Prostate gland (tissue), 2 donors: ENCODE data around the gene TMEM214. TPM values are rescaled to one million over a fixed set of nuclear protein-coding genes. Genes with fewer than 3 reads are reported as not detected.

Experiments used
- DNase-seq: peaks from one replicate; pipeline ENCODE4 v3.0.0-alpha.2; 2019; ENCODE audit warnings: low spot score
- H3K27ac ChIP-seq, 2 donors: fragments of 200-600 bp; sonication (generic); 2 replicates each; pipeline ENCODE4 v1.5.1; 2017 to 2019
- H3K27me3 ChIP-seq: fragments of 200-600 bp; sonication (generic); replicated peaks from 2 replicates; pipeline ENCODE4 v1.5.1; 2019; ENCODE audit not compliant: insufficient read depth
- H3K36me3 ChIP-seq, 2 donors: fragments of 200-600 bp; sonication (generic); 1 replicate in 1 of 2; 2 replicates in 1 of 2; pipeline versions ENCODE4 v1.5.1 to v1.8.1; 2017 to 2019
- H3K4me1 ChIP-seq: fragments of 200-600 bp; sonication (generic); replicated peaks from 2 replicates; pipeline ENCODE4 v1.5.1; 2019
- H3K4me3 ChIP-seq, 2 donors: fragments of 200-600 bp; sonication (generic); 2 replicates each; pipeline ENCODE4 v1.5.1; 2017 to 2019
- H3K9me3 ChIP-seq: fragments of 200-600 bp; sonication (generic); 2 replicates; pipeline ENCODE4 v1.5.1; 2017
- CTCF ChIP-seq, 4 experiments: fragments of 200-600 bp in 2 of 4; fragments of 450-650 bp in 2 of 4; sonication (generic) in 2 of 4; IDR thresholded peaks; 1 replicate in 3 of 4; 2 replicates in 1 of 4; pipeline ENCODE4 v1.5.1; 2016 to 2019; ENCODE audit warnings: antibody characterized with exemption in 4 of 4, mild to moderate bottlenecking in 2 of 4, moderate library complexity in 2 of 4
- POLR2A ChIP-seq: fragments of 450-650 bp; IDR thresholded peaks from one replicate; pipeline ENCODE4 v1.6.1; 2016; ENCODE audit warnings: antibody characterized with exemption, mild to moderate bottlenecking
- POLR2AphosphoS5 ChIP-seq: sonication (generic); formaldehyde crosslinking; IDR thresholded peaks from one replicate; pipeline ENCODE4 v1.6.1; 2017; ENCODE audit warnings: antibody characterized with exemption
- WGBS: methylation state at CpG from one replicate; pipeline ENCODE4 v1.1.5; 2018; 5-methylcytosine and 5-hydroxymethylcytosine counted together
- intact Hi-C: fragments of 100-400 bp; cut with DNase I; formaldehyde crosslinking; loops from one replicate; pipeline ENCODE4 v1.14.2; 2022
- total RNA-seq, 2 donors: library from RNA; depleted of rRNA; stranded (reverse); fragments of >200 nt; gene quantifications; one replicate each; pipeline ENCODE4 v1.1.0, GENCODE V29; 2016

The TMEM214 gene
- total RNA-seq, 2 donors from 2014 or later, result 44.5 to 75.9 TPM

DNA sequence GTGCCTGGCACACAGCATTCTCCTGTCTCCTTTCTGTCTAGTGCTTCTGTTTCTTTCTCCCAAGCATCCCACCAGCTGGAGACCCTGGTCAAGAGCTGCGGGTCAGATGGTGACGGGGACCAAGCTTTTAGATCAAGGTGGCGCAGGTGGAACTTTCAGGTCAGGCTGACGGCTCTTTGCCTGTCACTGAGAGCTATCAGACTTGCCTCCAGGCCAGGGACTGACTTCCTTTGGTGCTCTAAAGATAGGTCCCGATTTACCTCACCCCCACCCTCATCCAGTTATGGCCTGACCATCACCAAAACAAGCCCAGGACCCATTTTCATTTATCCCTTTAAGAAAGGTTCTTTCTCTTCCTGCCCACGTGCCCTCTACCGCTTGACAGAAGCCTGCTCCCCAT, 44.5 kb downstream of the TMEM214 start:
- 68% methylated on average over 7 of the region's 7 CpGs for WGBS
- H3K36me3 ChIP-seq, result no peaks in the 10 kb centered on the region
- H3K4me3 ChIP-seq, result no peak overlapping the region
- TF ChIP-seq CTCF (IDR thresholded peaks at IDR 0.05) (no peak), POLR2A (no peak), POLR2AphosphoS5 (no peak)
- intact Hi-C loops, result loop anchor here (10.0 kb wide), 1 partner anchor 732 kb away; the partner anchor contains the start of genes ADGRF3 and SELENOI
- no peaks in the 10 kb centered on the region for H3K9me3 ChIP-seq
- DNase-seq, result no peak
- H3K4me1 ChIP-seq, result peaks cover 7% of the 10 kb centered on the region
- peak overlapping the region in 1 of 2 donors; percentile 62 for H3K27ac ChIP-seq
- H3K27me3 ChIP-seq, result no peaks in the 10 kb centered on the region

DNA sequence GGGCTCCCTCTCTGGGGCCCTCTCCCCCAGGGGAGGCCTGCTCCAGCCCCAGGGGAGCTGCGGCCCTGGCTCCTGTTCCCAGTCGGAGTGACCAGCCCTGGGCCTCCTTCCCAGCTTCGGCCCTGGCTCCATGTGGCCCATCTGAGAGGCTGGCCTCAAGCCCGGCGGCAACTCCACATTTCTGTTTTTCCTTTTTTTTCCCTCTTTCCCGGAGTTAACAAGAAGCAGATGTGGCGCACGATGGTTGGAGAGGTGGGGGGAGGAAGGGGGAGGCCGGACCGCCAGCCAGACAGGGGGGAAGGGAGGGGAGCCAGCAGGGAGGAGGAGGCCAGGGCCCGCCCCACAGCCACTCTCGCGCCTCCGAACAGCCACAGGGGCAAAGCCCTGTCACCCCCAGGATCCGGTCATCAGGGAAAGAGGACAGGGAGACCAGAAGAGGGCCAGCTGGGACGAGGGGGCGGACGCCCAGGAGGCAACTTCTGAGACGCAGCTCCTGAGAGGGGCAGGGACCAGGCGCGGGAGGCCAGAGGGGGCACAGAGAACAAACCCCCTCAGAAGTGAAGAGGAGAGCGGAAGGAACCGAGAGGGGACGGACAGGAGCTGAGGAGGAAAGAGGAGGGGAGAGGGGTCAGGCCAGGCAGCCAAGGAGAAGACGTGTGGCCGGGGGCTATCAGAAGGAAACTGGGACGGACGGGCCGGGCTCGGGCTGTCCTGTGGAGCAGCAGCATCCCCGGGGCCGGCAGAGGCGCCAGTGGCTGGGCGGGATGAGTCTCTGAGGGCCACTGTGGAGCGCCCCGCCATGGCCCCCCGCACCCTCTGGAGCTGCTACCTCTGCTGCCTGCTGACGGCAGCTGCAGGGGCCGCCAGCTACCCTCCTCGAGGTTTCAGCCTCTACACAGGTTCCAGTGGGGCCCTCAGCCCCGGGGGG, 45.8 kb downstream of the TMEM214 start, which contains the start of gene EMILIN1:
EMILIN1 (plus strand) TSS at position 349 of the 928 bp plus-strand sequence; CDS start at position 800, 451 bp downstream.
- Histone ChIP-seq H3K27me3 (no peaks in the 10 kb centered on the region), H3K36me3 (no peaks in the 10 kb centered on the region), H3K4me3 (peak within 1 kb of the TSS; percentile 29 to 35), H3K27ac (peak within 1 kb of the TSS; percentile 75 to 82), H3K9me3 (no peaks in the 10 kb centered on the region), H3K4me1 (peaks cover 7% of the 10 kb centered on the region)
- WGBS, result 42% methylated on average over 36 of the region's 41 CpGs
- TF ChIP-seq POLR2AphosphoS5, result peak; percentile 31
- TF ChIP-seq CTCF (IDR thresholded peaks at IDR 0.05), result no peak
- TF ChIP-seq POLR2A, result no peak
- DNase-seq, result no peak
- intact Hi-C loops, result loop anchor here (2.0 to 10.0 kb wide), 2 partner anchors 28 to 734 kb away; partner anchors contain the start of genes ADGRF3, AGBL5 and SELENOI

- no peaks in the 10 kb centered on the region for H3K9me3 ChIP-seq
Observed at GRCh38 chr2:27079233-27080139, 46.7 kb downstream of the TMEM214 start.

GRCh38 chr2:27080140-27080469, 47.3 kb downstream of the TMEM214 start:
- intact Hi-C loops, result loop anchor here (5.0 kb wide), 1 partner anchor 48 kb away; the partner anchor contains the start of gene TMEM214

More at GRCh38 chr2:27079233-27080139, 46.7 kb downstream of the TMEM214 start:
- Histone ChIP-seq H3K27ac (peak overlapping the region; percentile 75 to 82), H3K36me3 (no peaks in the 10 kb centered on the region), H3K27me3 (no peaks in the 10 kb centered on the region), H3K4me3 (peak overlapping the region; percentile 29 to 35), H3K4me1 (peaks cover 7% of the 10 kb centered on the region)
- WGBS, result 68% methylated on average over 14 of the region's 14 CpGs
- intact Hi-C loops, result loop anchor here (2.0 to 10.0 kb wide), 3 partner anchors 29 to 735 kb away; partner anchors contain the start of genes ADGRF3, AGBL5, SELENOI and TMEM214
- no peak for DNase-seq
- TF ChIP-seq CTCF (IDR thresholded peaks at IDR 0.05) (no peak), POLR2A (no peak), POLR2AphosphoS5 (no peak)

More at GRCh38 chr2:27080140-27080469, 47.3 kb downstream of the TMEM214 start:
- peak overlapping the region; percentile 29 to 35 for H3K4me3 ChIP-seq
- no peak for DNase-seq
- no peak for TF ChIP-seq POLR2AphosphoS5
- no peak for TF ChIP-seq POLR2A
- TF ChIP-seq CTCF (IDR thresholded peaks at IDR 0.05), result no peak
- H3K27me3 ChIP-seq, result no peaks in the 10 kb centered on the region
- no peaks in the 10 kb centered on the region for H3K9me3 ChIP-seq
- peaks cover 7% of the 10 kb centered on the region for H3K4me1 ChIP-seq
- 67% methylated on average over 7 of the region's 7 CpGs for WGBS
- H3K27ac ChIP-seq, result peak overlapping the region; percentile 75 to 82
- H3K36me3 ChIP-seq, result no peaks in the 10 kb centered on the region
